ENCODE measurements around the gene RAB3C.

GRCh38 chr5:58816181-58816731, 233.4 kb downstream of the RAB3C start:
- TF ChIP-seq CTCF (conservative IDR thresholded peaks at IDR 0.05) (no peak), ZFX (IDR thresholded peaks at IDR 0.05) (no peak)
